ENCODE results near the gene APLP1.
A peak's percentile ranks its signal among the peaks of the same experiment; 100 is the strongest.

Gene APLP1

GRCh38 chr19:35853038-35853756, 15.2 kb upstream of the APLP1 start:
- no peak for DNase-seq

- DNase-seq: no peak
Measured at GRCh38 chr19:35856546-35857149, 11.7 kb upstream of the APLP1 start, which contains the start of gene KIRREL2. Gene KIRREL2 (plus strand): TSS chr19:35856911. CDS start chr19:35857120, 209 bp downstream.

- DNase-seq: no peak
Measured at GRCh38 chr19:35858311-35858710, 10.1 kb upstream of the APLP1 start.

- no peak for DNase-seq
Measured at GRCh38 chr19:35859414-35859813, 9.0 kb upstream of the APLP1 start.

GRCh38 chr19:35860436-35860817, 7.9 kb upstream of the APLP1 start:
- DNase-seq: no peak

GRCh38 chr19:35860818-35861639, 7.3 kb upstream of the APLP1 start:
- DNase-seq: no peak

- DNase-seq: no peak
Measured at GRCh38 chr19:35861640-35862160, 6.7 kb upstream of the APLP1 start.

- no peak for DNase-seq
Measured at GRCh38 chr19:35862528-35862927, 5.8 kb upstream of the APLP1 start.

GRCh38 chr19:35863018-35863417, 5.4 kb upstream of the APLP1 start:
- DNase-seq: no peak

- no peak for DNase-seq
Measured at GRCh38 chr19:35868823-35869326, 501 bp downstream of the APLP1 start.

- DNase-seq: peak; percentile 84
Measured at GRCh38 chr19:35869327-35870123, 1.2 kb downstream of the APLP1 start.

- DNase-seq: peak; percentile 84
Measured at GRCh38 chr19:35870124-35870736, 1.9 kb downstream of the APLP1 start.

- no peak for DNase-seq
Measured at GRCh38 chr19:35870798-35871197, 2.4 kb downstream of the APLP1 start.

- DNase-seq: no peak
Measured at GRCh38 chr19:35871611-35872010, 3.2 kb downstream of the APLP1 start.

- no peak for DNase-seq
Measured at GRCh38 chr19:35872180-35872579, 3.8 kb downstream of the APLP1 start.

- DNase-seq: no peak
Measured at GRCh38 chr19:35874392-35874930, 6.1 kb downstream of the APLP1 start.

- no peak for DNase-seq
Measured at GRCh38 chr19:35879068-35879467, 10.7 kb downstream of the APLP1 start.

GRCh38 chr19:35879770-35880317, 11.5 kb downstream of the APLP1 start:
- DNase-seq: no peak

GRCh38 chr19:35882114-35882832, 13.9 kb downstream of the APLP1 start:
- no peak for DNase-seq

GRCh38 chr19:35883882-35884281, 15.5 kb downstream of the APLP1 start:
- no peak for DNase-seq
